Lower lobe of right lung (tissue), 2 donors: ENCODE results near the gene CADPS2. TPM values are rescaled to one million over a fixed set of nuclear protein-coding genes. Genes with fewer than 3 reads are reported as not detected.

Experiments
- ATAC-seq, 2 donors: fragments of 200-7000 bp; cut with Tn5 transposase; one replicate each; pipeline ENCODE4 v1.9.1; 2020 to 2022; ENCODE audit warnings: mild to moderate bottlenecking in 2 of 2, moderate library complexity in 2 of 2
- DNase-seq: peaks from one replicate; pipeline ENCODE4 v3.0.0-alpha.2; 2020
- H3K27ac ChIP-seq: fragments of 200-600 bp; one replicate; pipeline ENCODE4 v1.8.0; 2022
- H3K27me3 ChIP-seq: fragments of 200-600 bp; one replicate; pipeline ENCODE4 v1.8.0; 2022; ENCODE audit warnings: low read depth
- H3K36me3 ChIP-seq: fragments of 200-600 bp; one replicate; pipeline ENCODE4 v1.8.0; 2022; ENCODE audit warnings: mild to moderate bottlenecking
- H3K4me1 ChIP-seq: fragments of 200-600 bp; one replicate; pipeline ENCODE4 v1.8.0; 2022
- H3K4me3 ChIP-seq: fragments of 200-600 bp; one replicate; pipeline ENCODE4 v1.8.0; 2022; ENCODE audit warnings: mild to moderate bottlenecking
- H3K9me3 ChIP-seq: fragments of 200-600 bp; one replicate; pipeline ENCODE4 v1.8.0; 2022
- intact Hi-C: fragments of 100-400 bp; cut with DNase I; formaldehyde crosslinking; loops from one replicate; pipeline ENCODE4 v1.11.0; 2022
- total RNA-seq: library from RNA; stranded (reverse); fragmentation: NEBNext Ultra II Directional; extraction: Animal tissue kit (Norgen Biotek cat#: 25700); gene quantifications from one replicate; pipeline ENCODE4 v1.2.1, GENCODE V29; 2021
- TF ChIP-seq, protein P1 (sequence below): fragments of 200-600 bp; IDR thresholded peaks from one replicate; pipeline ENCODE4 v1.8.0; 2022; ENCODE audit warnings: antibody characterized with exemption, mild to moderate bottlenecking
- donor health status: DM: no; HTN: yes; CAD: no; lungs with severe emphysema.

Gene CADPS2
- total RNA-seq, 1 donor from 2014 or later, result 41.1 TPM

DNA sequence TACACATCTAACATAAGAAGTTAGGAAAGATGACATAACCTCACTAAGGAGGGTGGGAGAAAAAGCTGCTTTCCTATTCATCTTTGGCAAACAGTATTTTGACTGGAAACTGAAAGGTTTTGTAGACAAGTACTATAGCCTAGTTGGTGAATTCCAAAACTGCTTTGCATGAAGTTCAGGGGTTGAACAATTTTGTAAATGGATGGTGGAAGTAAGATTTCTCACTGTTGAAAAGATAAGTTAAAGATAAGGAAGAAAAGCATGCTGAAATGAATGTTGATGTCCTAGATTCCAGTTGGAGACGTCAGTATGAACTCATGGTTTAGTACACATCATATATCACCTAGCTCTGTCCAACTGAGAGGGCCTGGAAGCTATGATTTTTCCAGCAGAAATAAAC lies 422.6 kb downstream of the CADPS2 start:
- ATAC-seq (no peak), DNase-seq (no peak)
- TF ChIP-seq, protein P1, sequence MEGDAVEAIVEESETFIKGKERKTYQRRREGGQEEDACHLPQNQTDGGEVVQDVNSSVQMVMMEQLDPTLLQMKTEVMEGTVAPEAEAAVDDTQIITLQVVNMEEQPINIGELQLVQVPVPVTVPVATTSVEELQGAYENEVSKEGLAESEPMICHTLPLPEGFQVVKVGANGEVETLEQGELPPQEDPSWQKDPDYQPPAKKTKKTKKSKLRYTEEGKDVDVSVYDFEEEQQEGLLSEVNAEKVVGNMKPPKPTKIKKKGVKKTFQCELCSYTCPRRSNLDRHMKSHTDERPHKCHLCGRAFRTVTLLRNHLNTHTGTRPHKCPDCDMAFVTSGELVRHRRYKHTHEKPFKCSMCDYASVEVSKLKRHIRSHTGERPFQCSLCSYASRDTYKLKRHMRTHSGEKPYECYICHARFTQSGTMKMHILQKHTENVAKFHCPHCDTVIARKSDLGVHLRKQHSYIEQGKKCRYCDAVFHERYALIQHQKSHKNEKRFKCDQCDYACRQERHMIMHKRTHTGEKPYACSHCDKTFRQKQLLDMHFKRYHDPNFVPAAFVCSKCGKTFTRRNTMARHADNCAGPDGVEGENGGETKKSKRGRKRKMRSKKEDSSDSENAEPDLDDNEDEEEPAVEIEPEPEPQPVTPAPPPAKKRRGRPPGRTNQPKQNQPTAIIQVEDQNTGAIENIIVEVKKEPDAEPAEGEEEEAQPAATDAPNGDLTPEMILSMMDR, result no peak
- no peaks in the 10 kb centered on the region for H3K36me3 ChIP-seq
- intact Hi-C loops, result no loop called here
- H3K9me3 ChIP-seq, result no peaks in the 10 kb centered on the region
- H3K4me1 ChIP-seq, result no peaks in the 10 kb centered on the region
- H3K27ac ChIP-seq, result no peak overlapping the region
- no peak overlapping the region for H3K4me3 ChIP-seq
- H3K27me3 ChIP-seq, result no peaks in the 10 kb centered on the region

DNA sequence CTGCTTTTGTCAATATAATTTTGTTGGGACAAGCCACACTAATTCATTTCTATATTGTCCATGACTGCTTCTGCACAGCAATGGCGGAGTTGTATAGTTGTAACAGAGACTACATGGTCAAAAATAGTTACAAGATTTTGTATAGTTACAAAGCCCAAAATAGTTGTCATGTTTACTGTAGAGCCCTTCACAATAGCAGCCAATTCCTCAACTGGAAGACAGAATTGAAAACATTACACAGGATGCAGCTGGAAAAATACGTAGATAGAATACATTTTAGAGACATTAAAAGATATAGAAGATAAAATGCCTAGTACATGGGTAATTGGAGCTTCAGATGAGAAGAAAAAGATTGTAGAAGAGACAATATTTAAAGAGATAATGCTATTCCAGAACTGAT lies 425.3 kb downstream of the CADPS2 start:
- intact Hi-C loops, result no loop called here
- DNase-seq (no peak), ATAC-seq (no peak)
- Histone ChIP-seq H3K36me3 (no peaks in the 10 kb centered on the region), H3K27ac (no peak overlapping the region), H3K4me1 (no peaks in the 10 kb centered on the region), H3K27me3 (no peaks in the 10 kb centered on the region), H3K4me3 (no peak overlapping the region), H3K9me3 (no peaks in the 10 kb centered on the region)
- TF ChIP-seq, protein P1, result no peak

DNA sequence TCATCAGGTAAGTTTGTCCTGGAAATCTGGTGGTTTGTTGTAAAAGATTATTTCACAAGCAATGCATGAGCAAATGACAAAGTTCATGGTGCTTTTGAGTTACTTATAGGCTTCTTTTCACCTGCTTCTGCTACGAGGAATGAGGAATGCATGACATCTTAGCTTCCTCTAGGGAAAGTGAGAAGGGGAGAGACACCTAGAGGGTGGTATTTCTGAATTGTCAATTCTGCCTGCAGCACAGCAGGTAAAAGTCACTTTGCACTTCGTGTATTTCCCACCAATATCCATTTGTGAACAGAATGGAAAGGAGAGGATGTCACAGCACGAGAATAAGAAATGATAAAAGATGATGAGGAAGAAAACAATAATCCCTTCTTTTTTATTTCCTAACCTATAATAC lies 428.3 kb downstream of the CADPS2 start:
- no peaks in the 10 kb centered on the region for H3K9me3 ChIP-seq
- intact Hi-C loops, result no loop called here
- DNase-seq, result no peak
- no peak for ATAC-seq
- no peak overlapping the region for H3K4me3 ChIP-seq
- TF ChIP-seq, protein P1, result no peak
- H3K36me3 ChIP-seq, result no peaks in the 10 kb centered on the region
- H3K27me3 ChIP-seq, result no peaks in the 10 kb centered on the region
- no peak overlapping the region for H3K27ac ChIP-seq
- H3K4me1 ChIP-seq, result no peaks in the 10 kb centered on the region

DNA sequence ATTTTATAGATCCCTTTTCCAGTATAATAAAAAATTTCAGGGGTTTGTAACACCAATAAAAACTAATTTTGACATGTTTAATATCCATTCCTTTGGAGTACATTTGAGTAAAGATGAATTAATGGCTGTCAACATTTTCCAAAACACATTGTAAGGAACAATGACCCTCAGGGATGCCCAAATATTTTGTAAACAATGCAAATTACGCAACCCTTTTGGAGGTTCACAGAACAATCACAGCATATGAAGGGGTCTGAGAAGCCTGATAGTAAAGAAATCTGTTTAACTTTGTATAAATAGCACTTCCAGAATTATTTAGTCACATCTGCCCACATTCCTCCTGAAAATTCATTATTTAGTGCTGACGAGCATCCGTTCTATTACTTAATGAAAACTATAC lies 428.9 kb downstream of the CADPS2 start:
- no peak overlapping the region for H3K4me3 ChIP-seq
- TF ChIP-seq, protein P1, result no peak
- no peaks in the 10 kb centered on the region for H3K36me3 ChIP-seq
- intact Hi-C loops, result no loop called here
- no peaks in the 10 kb centered on the region for H3K27me3 ChIP-seq
- no peak for ATAC-seq
- H3K27ac ChIP-seq, result no peak overlapping the region
- H3K4me1 ChIP-seq, result no peaks in the 10 kb centered on the region
- no peaks in the 10 kb centered on the region for H3K9me3 ChIP-seq
- DNase-seq, result no peak

DNA sequence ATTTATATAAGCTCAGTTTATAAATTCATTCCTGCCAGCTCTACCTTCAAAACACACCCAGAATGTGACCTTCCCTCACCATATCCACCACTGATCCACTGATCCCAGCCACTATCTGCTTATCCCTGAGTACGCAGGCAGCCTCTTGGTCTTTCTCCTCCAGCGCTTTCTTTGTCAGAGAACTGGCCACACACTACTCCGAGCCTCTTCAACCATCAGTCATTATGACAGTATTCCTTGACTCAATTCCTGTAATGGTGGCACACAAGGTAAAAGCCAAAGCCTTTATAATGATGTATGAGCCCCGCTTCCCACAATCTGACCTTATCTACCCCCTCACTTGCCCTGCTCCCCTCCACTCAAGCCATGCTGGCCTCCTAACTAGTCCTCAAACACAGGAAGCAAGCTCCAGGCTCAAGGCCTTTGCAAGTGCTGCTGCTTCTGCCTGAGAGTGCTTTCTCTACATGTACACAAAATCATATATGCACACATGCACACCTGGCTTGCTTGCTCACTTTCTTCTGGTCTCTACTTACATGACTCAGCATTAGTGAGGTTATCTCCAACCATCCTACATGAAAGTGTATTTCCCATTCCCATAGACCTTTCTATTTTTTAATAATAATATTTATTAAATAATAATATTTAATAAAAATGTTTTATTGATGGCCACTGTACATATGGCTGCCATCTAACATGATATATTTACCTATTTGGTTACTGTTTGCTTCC lies 431.3 kb downstream of the CADPS2 start:
- ATAC-seq (no peak), DNase-seq (no peak)
- Histone ChIP-seq H3K4me3 (no peak overlapping the region), H3K9me3 (no peaks in the 10 kb centered on the region), H3K27ac (no peak overlapping the region), H3K4me1 (no peaks in the 10 kb centered on the region), H3K27me3 (no peaks in the 10 kb centered on the region), H3K36me3 (peaks cover 8% of the 10 kb centered on the region)
- TF ChIP-seq, protein P1, result no peak
- intact Hi-C loops, result no loop called here
